Bronchial epithelial cell (primary cell): ENCODE results near the gene CBFB. TPM values are rescaled to one million over a fixed set of nuclear protein-coding genes. Genes with fewer than 3 reads are reported as not detected.

ENCODE experiments used
- DNase-seq: peaks from one replicate; pipeline ENCODE4 v3.0.0-alpha.2; 2010; ENCODE audit warnings: low read depth
- FAIRE-seq: peaks from 2 replicates; lab custom pipeline; 2011; peaks lifted over from hg19 to GRCh38; lab: Jason Lieb, UNC
- H3K27me3 ChIP-seq: 2 replicates; pipeline ENCODE4 v1.5.1; 2011; ENCODE audit warnings: low read length; ENCODE audit not compliant: control insufficient read depth, insufficient read depth
- H3K36me3 ChIP-seq: 2 replicates; pipeline ENCODE4 v1.5.1; 2011; ENCODE audit warnings: low read length; ENCODE audit not compliant: control insufficient read depth, insufficient read depth
- H3K4me3 ChIP-seq: 2 replicates; pipeline ENCODE4 v1.5.1; 2011; ENCODE audit warnings: mild to moderate bottlenecking, low read depth, low read length, control low read depth
- total RNA-seq: library from RNA; depleted of rRNA; stranded (reverse); fragments of >200 nt; gene quantifications from 2 replicates; pipeline ENCODE4 v1.2.1, GENCODE V29; 2014
- TF ChIP-seq, protein P1 (sequence below): IDR thresholded peaks from 2 replicates; pipeline ENCODE4 v1.5.1; 2011; ENCODE audit warnings: mild to moderate bottlenecking, moderate library complexity, low read length, control low read depth, inconsistent platforms; ENCODE audit not compliant: insufficient read depth, severe bottlenecking

The CBFB gene
- total RNA-seq, 1 donor from 2014 or later = 101 TPM

DNA sequence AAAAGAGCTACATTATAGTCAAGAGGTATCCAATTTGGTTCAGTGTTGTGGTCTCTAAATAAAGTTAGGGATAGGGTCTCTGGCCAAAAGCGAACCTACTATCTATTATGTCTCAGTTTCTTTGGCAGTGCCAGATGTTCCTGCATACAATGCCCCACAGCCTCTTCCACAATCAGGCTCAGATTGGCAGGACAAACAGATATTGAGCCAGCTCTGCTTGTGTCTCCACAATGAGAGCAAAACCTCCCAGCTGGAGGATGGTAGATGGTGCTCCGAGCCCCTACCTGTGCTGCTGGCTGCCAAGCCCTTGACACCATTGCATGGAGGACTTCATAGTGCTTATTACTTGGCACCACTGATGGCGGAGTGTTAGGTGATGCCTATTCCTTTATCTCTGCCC is 100.5 kb downstream of the CBFB start:
- Histone ChIP-seq H3K4me3 (no peak overlapping the region), H3K27me3 (no peaks in the 10 kb centered on the region), H3K36me3 (peaks cover 13% of the 10 kb centered on the region)
- FAIRE-seq = no peak
- DNase-seq = no peak
- TF ChIP-seq, protein P1, sequence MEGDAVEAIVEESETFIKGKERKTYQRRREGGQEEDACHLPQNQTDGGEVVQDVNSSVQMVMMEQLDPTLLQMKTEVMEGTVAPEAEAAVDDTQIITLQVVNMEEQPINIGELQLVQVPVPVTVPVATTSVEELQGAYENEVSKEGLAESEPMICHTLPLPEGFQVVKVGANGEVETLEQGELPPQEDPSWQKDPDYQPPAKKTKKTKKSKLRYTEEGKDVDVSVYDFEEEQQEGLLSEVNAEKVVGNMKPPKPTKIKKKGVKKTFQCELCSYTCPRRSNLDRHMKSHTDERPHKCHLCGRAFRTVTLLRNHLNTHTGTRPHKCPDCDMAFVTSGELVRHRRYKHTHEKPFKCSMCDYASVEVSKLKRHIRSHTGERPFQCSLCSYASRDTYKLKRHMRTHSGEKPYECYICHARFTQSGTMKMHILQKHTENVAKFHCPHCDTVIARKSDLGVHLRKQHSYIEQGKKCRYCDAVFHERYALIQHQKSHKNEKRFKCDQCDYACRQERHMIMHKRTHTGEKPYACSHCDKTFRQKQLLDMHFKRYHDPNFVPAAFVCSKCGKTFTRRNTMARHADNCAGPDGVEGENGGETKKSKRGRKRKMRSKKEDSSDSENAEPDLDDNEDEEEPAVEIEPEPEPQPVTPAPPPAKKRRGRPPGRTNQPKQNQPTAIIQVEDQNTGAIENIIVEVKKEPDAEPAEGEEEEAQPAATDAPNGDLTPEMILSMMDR = no peak

DNA sequence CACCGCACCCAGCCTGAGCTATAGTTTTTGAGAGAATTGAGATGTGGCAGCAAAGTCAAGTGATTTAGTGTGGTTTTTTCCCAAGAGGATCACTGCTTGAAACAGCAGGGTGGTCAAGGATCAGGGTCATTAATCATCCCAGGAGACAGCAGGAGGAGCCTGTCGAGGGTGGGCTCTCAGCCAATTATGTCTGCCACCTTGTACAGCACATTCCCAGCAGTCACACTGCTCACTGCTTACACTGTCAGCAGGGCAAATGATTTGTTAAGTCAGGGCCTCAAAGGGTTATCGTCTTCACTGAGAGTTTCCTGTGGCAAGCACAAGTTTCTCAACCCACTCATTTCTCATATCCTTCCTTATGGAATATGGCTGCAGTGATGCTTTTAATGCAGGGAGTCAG is 108.7 kb downstream of the CBFB start:
- Histone ChIP-seq H3K36me3 (peaks cover 24% of the 10 kb centered on the region), H3K4me3 (no peak overlapping the region), H3K27me3 (no peaks in the 10 kb centered on the region)
- DNase-seq (no peak), FAIRE-seq (no peak)
- TF ChIP-seq, protein P1 = no peak

DNA sequence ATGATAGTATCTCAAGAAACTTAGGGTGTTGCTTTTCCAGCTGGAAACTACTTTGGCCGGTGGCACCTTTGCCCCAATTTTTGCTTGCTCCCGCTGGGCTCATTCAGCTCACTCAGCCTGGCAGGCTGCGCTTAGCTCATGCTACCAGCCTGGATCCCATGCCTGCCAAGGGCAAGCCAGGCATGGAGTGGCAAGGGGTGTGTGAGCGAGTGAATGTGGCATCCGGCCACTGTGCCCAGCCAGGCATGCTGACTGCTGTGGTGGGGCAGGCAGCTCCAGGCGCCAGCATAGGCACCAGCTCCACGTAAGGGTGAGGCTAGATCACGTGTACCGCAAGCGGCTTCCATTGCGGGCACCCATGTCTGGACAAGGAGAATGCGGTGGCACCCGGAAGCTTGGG is 112.4 kb downstream of the CBFB start:
- DNase-seq = no peak
- peaks cover 30% of the 10 kb centered on the region for H3K36me3 ChIP-seq
- TF ChIP-seq, protein P1 = no peak
- no peak overlapping the region for H3K4me3 ChIP-seq
- no peaks in the 10 kb centered on the region for H3K27me3 ChIP-seq
- no peak for FAIRE-seq

DNA sequence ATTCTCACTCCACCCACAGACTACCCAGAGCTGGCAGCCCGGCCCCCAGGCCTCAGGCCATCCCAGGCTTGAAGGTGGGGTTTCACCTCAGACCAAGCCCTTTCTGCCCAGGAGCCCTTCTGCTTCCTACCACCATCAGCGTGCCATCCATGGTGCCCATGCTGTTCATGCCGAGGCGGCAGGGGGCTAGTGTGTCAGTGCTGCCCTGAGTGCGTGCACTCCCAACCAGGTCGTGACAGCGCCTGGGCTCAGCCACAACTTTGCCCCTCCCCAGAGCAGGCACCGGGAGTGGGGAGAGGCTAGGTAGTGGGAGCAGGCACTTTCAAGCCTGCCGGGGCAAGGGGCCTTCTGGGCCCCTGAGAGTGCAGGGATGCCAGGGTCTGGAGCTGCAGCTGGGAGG is 113.4 kb downstream of the CBFB start:
- FAIRE-seq (no peak), DNase-seq (no peak)
- H3K27me3 ChIP-seq = no peaks in the 10 kb centered on the region
- H3K4me3 ChIP-seq = no peak overlapping the region
- peaks cover 33% of the 10 kb centered on the region for H3K36me3 ChIP-seq
- TF ChIP-seq, protein P1 = no peak

DNA sequence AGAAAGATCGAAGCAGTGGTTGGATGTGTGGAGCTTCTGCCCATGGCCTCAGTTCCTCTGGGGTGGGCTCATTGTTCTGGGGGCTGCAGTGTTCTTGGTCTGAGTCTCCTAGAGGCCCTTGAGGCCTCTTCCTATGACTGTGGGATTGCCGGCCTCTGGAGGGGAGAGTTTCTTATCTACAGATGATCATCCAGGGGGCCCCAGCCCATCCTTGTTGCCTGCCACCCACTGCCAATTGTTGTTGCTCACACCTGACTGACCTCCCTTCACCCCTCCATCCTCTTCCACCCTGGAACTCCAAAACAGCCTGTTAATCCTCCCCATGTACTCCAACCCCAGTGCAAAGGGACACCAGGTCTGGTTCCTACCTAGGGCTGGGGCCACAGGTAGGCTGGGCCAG is 116.0 kb downstream of the CBFB start:
- Histone ChIP-seq H3K4me3 (no peak overlapping the region), H3K36me3 (peaks cover 27% of the 10 kb centered on the region), H3K27me3 (no peaks in the 10 kb centered on the region)
- no peak for DNase-seq
- no peak for FAIRE-seq
- TF ChIP-seq, protein P1 = no peak

DNA sequence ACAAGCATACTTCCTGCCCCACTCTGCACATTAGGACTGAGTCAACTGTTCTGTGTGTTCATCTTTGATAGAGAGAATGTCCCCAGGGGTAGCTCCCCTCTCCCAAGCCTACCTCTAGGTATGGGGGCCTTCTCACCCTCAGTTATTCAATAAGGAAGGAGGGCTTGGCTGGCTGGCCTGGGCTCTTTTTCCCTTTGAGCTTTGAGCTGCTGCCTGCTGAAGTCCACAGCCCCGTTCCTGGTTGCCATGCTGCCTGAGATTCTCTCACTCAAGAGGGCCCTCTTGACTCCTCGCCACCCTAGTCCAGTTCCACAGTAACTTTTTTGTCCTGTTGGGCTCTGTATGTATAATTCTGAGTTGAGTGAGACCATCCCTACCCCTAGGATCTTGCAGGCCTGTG is 116.8 kb downstream of the CBFB start:
- peaks cover 22% of the 10 kb centered on the region for H3K36me3 ChIP-seq
- TF ChIP-seq, protein P1 = no peak
- no peak overlapping the region for H3K4me3 ChIP-seq
- DNase-seq (no peak), FAIRE-seq (no peak)
- no peaks in the 10 kb centered on the region for H3K27me3 ChIP-seq
